Stimulated activated CD4-positive, alpha-beta T cell treated with anti-CD3 and anti-CD28 coated beads, Interleukin-15, amount 100 ng/mL, for 48 hours (primary cell): Measurements from ENCODE around the gene FRMPD1.

ENCODE experiments used
- DNase-seq, 2 donors: peaks; one replicate each; pipeline ENCODE4 v3.0.0-alpha.2; 2020; ENCODE audit warnings: low read depth in 2 of 2

FRMPD1 gene

DNA sequence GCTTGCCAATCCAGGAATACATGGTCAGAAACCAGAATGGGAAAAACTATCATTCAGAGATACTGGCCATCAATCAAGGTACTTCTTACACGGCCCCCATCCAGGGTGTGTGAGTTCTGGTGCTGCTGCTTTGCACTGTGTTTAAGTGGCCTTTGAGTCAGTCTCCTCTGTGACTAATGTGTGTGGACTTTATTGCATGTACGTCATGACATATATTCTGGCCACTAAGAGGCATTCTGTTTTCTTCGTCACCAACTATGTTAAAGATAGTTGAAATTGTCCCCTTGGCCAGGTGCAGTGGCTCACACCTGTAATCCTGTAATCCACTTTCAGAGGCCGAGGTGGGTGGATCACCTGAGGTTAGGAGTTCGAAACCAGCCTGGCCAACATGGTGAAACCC, 125.6 kb downstream of the FRMPD1 start:
- no peak for DNase-seq

GRCh38 chr9:37778534-37778933, 127.8 kb downstream of the FRMPD1 start:
- no peak for DNase-seq

DNA sequence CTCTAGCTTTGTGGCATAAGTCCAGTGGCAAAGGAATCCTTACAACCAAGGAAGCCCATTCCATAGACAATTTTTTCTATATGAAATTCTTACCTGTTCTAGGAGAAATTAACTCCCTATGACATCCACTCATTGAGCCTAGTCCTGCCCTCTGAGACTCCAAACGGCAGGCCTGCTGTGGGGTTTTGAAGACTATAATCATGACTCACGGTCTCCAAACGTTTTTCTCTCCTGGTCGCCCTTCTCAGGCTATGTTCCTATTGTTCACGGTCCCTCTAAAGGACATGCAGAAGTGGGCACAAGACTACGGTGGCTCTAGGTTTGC, 133.5 kb downstream of the FRMPD1 start:
- DNase-seq: no peak

- DNase-seq: peak; percentile 83
These were observed 134.1 kb downstream of the FRMPD1 start, which contains the start of gene EXOSC3 for GRCh38 chr9:37784616-37785483. EXOSC3 (minus strand) TSS chr9:37785064; CDS start chr9:37785044, 20 bp downstream.

- DNase-seq: no peak
These were observed 136.3 kb downstream of the FRMPD1 start for GRCh38 chr9:37787059-37787458.

GRCh38 chr9:37788332-37788731, 137.6 kb downstream of the FRMPD1 start:
- no peak for DNase-seq

DNA sequence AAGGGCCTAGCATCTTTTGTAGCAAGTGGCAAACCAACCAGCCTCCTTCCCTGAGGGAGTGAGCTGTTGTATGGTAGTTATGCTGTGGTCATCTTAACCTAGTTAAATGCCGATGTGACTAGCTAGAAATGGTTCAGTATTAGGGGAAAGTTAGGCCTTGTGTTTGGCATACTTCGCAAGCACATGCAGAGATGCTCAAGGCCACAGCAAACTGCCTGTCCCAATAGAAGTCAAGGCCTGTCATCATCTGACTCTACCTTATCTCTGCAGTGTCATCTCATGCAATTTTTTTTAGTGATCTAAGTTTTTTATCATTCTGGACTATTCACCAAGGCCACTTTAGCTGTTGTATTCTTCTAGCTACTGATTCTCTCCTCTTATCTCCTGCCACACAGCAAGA, 139.3 kb downstream of the FRMPD1 start:
- DNase-seq: no peak

- no peak for DNase-seq
These were observed 141.4 kb downstream of the FRMPD1 start for GRCh38 chr9:37792122-37792521.

DNA sequence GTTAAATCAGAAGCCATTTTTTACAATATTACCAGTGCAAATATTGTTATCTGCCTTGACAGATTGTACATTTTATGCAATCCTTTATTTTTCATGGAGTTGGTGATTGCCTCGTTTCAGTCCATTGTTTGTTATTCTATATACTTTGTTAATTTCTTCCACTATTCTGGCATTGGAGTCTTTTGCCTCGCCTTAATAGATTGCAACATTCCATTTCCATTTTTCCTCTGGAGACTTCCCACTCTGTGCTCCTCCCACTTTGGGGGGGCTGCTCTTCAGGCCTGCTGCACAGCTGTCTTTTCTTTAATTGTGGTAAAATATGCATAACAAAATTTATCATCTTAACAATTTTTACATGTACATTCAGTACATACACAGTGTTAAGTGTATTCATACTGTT, 145.5 kb downstream of the FRMPD1 start:
- no peak for DNase-seq
